SK-N-SH treated with all-trans-retinoic acid at 6 μM for 48 hours (cell line): ENCODE measurements around the gene DHRS12.

Experiments
- ATAC-seq: fragments of 200-7000 bp; cut with Tn5 transposase; 3 replicates; pipeline ENCODE4 v1.9.1; 2020; ENCODE audit warnings: mild to moderate bottlenecking, moderate library complexity
- CSDC2 ChIP-seq: fragments of 250-450 bp; sonication (Bioruptor Pico); IDR thresholded peaks from 2 replicates; pipeline ENCODE4 v1.5.0; 2020; ENCODE audit warnings: mild to moderate bottlenecking, moderate library complexity
- CSRNP3 ChIP-seq: fragments of 250-450 bp; sonication (Bioruptor Pico); IDR thresholded peaks from 2 replicates; pipeline ENCODE4 v1.5.1; 2021; ENCODE audit warnings: mild to moderate bottlenecking, moderate library complexity
- OSR1 ChIP-seq: fragments of 250-450 bp; sonication (Bioruptor Pico); IDR thresholded peaks from 2 replicates; pipeline ENCODE4 v1.8.0; 2022; ENCODE audit warnings: moderate library complexity, mild to moderate bottlenecking, inconsistent platforms
- PATZ1 ChIP-seq: fragments of 250-450 bp; sonication (Bioruptor Pico); IDR thresholded peaks from 2 replicates; pipeline ENCODE4 v1.8.0; 2020; ENCODE audit warnings: mild to moderate bottlenecking, moderate library complexity, borderline replicate concordance
- POU6F1 ChIP-seq: fragments of 250-450 bp; sonication (Bioruptor Pico); IDR thresholded peaks from 2 replicates; pipeline ENCODE4 v1.8.0; 2021; ENCODE audit warnings: low read depth, mild to moderate bottlenecking, moderate library complexity, borderline replicate concordance
- RARB ChIP-seq: fragments of 250-450 bp; sonication (Bioruptor Pico); IDR thresholded peaks from 2 replicates; pipeline ENCODE4 v1.8.0; 2021; ENCODE audit warnings: mild to moderate bottlenecking, moderate library complexity
- SNAI2 ChIP-seq: fragments of 250-450 bp; sonication (Bioruptor Pico); IDR thresholded peaks from 2 replicates; pipeline ENCODE4 v1.5.0; 2020; ENCODE audit warnings: mild to moderate bottlenecking, moderate library complexity
- TCF4 ChIP-seq: fragments of 250-450 bp; sonication (Bioruptor Pico); IDR thresholded peaks from 2 replicates; pipeline ENCODE4 v1.8.0; 2021; ENCODE audit warnings: mild to moderate bottlenecking, moderate library complexity, borderline replicate concordance
- TOX ChIP-seq: fragments of 250-450 bp; sonication (Bioruptor Pico); IDR thresholded peaks from 2 replicates; pipeline ENCODE4 v1.8.0; 2021; ENCODE audit warnings: mild to moderate bottlenecking, moderate library complexity, borderline replicate concordance
- TSHZ2 ChIP-seq: fragments of 250-450 bp; sonication (Bioruptor Pico); IDR thresholded peaks from 2 replicates; pipeline ENCODE4 v1.5.0; 2020; ENCODE audit warnings: mild to moderate bottlenecking, moderate library complexity
- ZFP30 ChIP-seq: fragments of 450-650 bp; formaldehyde crosslinking; IDR thresholded peaks from 2 replicates; pipeline ENCODE4 v1.5.0; 2022; ENCODE audit warnings: mild to moderate bottlenecking, moderate library complexity

Gene DHRS12

GRCh38 chr13:51818781-51819511 lies 15.0 kb upstream of the DHRS12 start:
- ATAC-seq = peak; percentile 24; the same call in 2 of the 3 replicates
- TF ChIP-seq SNAI2 (CRISPR knock-in tag) = no peak
- no peak for TF ChIP-seq POU6F1 (CRISPR knock-in tag)
- TF ChIP-seq OSR1 (CRISPR knock-in tag) = no peak

GRCh38 chr13:51818276-51818675 lies 14.3 kb upstream of the DHRS12 start:
- no peak for ATAC-seq

More at GRCh38 chr13:51818276-51818675, 14.3 kb upstream of the DHRS12 start:
- TF ChIP-seq ZFP30 (CRISPR knock-in tag) = no peak
- TF ChIP-seq SNAI2 (CRISPR knock-in tag) = no peak
- no peak for TF ChIP-seq TOX (CRISPR knock-in tag)
- no peak for TF ChIP-seq CSDC2 (CRISPR knock-in tag)
- TF ChIP-seq CSRNP3 (CRISPR knock-in tag) = no peak
- no peak for TF ChIP-seq TCF4
- no peak for TF ChIP-seq POU6F1 (CRISPR knock-in tag)
- TF ChIP-seq PATZ1 (CRISPR knock-in tag) = no peak
- TF ChIP-seq OSR1 (CRISPR knock-in tag) = no peak
- no peak for TF ChIP-seq TSHZ2
- TF ChIP-seq RARB (CRISPR knock-in tag) = no peak
